ENCODE data around the gene ZNF74.

ZNF74 gene

GRCh38 chr22:20438678-20439492, 44.9 kb downstream of the ZNF74 start:
- no peak overlapping the region for H3K27ac ChIP-seq (ENCODE audit: low read length)
- H3K27me3 ChIP-seq (ENCODE audit: insufficient read depth, low read length, poor library complexity) = no peaks in the 10 kb centered on the region
- no peak overlapping the region for H2AFZ ChIP-seq (ENCODE audit: low read depth, low read length)
- peaks cover 14% of the 10 kb centered on the region for H3K36me3 ChIP-seq (ENCODE audit: insufficient read depth, low read length)
- H3K4me3 ChIP-seq (ENCODE audit: low read depth in 1 of 2, low read length in 2 of 2) = no peak overlapping the region
- H3K9ac ChIP-seq (ENCODE audit: low read depth, low read length) = no peak overlapping the region
- ATAC-seq (ENCODE audit: insufficient read depth, low read depth) (no peak), DNase-seq (no peak)
- no peaks in the 10 kb centered on the region for H3K79me2 ChIP-seq (ENCODE audit: insufficient read depth, low read length)
- H3K9me3 ChIP-seq (ENCODE audit: insufficient read depth, low read length, severe bottlenecking) = no peaks in the 10 kb centered on the region
- H3K4me1 ChIP-seq (ENCODE audit: insufficient read depth, low read length) = no peaks in the 10 kb centered on the region
- TF ChIP-seq EZH2 (IDR thresholded peaks at IDR 0.05; ENCODE audit: borderline replicate concordance, low read depth, low read length, severe bottlenecking) (no peak), CTCF (IDR thresholded peaks at IDR 0.05; ENCODE audit: borderline replicate concordance, extremely low read depth, low read length, poor library complexity, severe bottlenecking) (no peak)
- peaks cover 8% of the 10 kb centered on the region; the same call in 1 of the 2 replicates for H4K20me1 ChIP-seq (ENCODE audit: insufficient read depth, low read length)
- no peak overlapping the region for H3K4me2 ChIP-seq (ENCODE audit: insufficient read depth, low read length)

- Histone ChIP-seq H3K27ac (ENCODE audit: low read length) (no peak overlapping the region), H3K79me2 (ENCODE audit: insufficient read depth, low read length) (no peaks in the 10 kb centered on the region), H3K27me3 (ENCODE audit: insufficient read depth, low read length, poor library complexity) (no peaks in the 10 kb centered on the region), H3K9ac (ENCODE audit: low read depth, low read length) (no peak overlapping the region), H3K9me3 (ENCODE audit: insufficient read depth, low read length, severe bottlenecking) (no peaks in the 10 kb centered on the region), H3K36me3 (ENCODE audit: insufficient read depth, low read length) (peaks cover 18% of the 10 kb centered on the region), H3K4me2 (ENCODE audit: insufficient read depth, low read length) (no peak overlapping the region), H4K20me1 (ENCODE audit: insufficient read depth, low read length) (peaks cover 8% of the 10 kb centered on the region; the same call in 1 of the 2 replicates), H2AFZ (ENCODE audit: low read depth, low read length) (no peak overlapping the region), H3K4me1 (ENCODE audit: insufficient read depth, low read length) (no peaks in the 10 kb centered on the region), H3K4me3 (ENCODE audit: low read depth in 1 of 2, low read length in 2 of 2) (no peak overlapping the region)
- TF ChIP-seq EZH2 (IDR thresholded peaks at IDR 0.05; ENCODE audit: borderline replicate concordance, low read depth, low read length, severe bottlenecking) (no peak), CTCF (IDR thresholded peaks at IDR 0.05; ENCODE audit: borderline replicate concordance, extremely low read depth, low read length, poor library complexity, severe bottlenecking) (no peak)
- DNase-seq (no peak), ATAC-seq (ENCODE audit: insufficient read depth, low read depth) (no peak)
These were observed 45.6 kb downstream of the ZNF74 start for GRCh38 chr22:20439556-20439927.

DNA sequence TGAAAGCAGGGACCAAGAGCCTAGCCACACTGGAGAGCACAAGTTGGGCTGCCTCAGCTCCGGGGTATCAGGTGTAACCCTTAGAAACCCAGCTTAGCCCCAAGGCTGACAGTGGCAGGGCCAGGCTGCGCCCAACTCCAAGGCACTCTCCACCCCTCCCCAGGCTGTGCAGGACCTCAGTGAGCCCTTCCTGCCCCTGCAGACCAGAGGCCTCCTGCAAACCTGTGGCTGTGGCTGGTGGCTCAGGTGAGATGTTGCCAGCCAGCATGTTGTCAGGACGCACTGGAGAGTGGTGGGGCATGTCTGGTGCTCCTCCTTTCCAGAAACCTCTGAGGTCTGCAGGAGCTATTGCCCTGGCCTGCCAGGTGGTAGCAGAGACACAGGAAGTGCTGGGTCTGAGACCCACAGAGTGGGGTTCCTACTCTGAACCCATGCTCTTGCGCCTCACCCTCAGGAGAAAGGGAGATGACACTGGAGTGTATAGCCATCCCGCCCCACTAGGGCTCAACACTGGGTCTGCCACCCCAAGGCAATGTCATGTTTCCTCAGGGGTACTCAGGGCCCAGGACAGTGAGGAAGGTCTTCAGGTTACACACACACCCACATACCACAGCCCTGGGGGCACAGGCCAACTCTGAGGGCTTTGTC, 46.1 kb downstream of the ZNF74 start:
- DNase-seq (no peak), ATAC-seq (ENCODE audit: insufficient read depth, low read depth) (no peak)
- no peak for TF ChIP-seq EZH2 (IDR thresholded peaks at IDR 0.05; ENCODE audit: borderline replicate concordance, low read depth, low read length, severe bottlenecking)
- no peak for TF ChIP-seq CTCF (IDR thresholded peaks at IDR 0.05; ENCODE audit: borderline replicate concordance, extremely low read depth, low read length, poor library complexity, severe bottlenecking)
- Histone ChIP-seq H3K9me3 (ENCODE audit: insufficient read depth, low read length, severe bottlenecking) (no peaks in the 10 kb centered on the region), H3K79me2 (ENCODE audit: insufficient read depth, low read length) (no peaks in the 10 kb centered on the region), H3K4me2 (ENCODE audit: insufficient read depth, low read length) (no peak overlapping the region), H3K4me3 (ENCODE audit: low read depth in 1 of 2, low read length in 2 of 2) (no peak overlapping the region), H3K9ac (ENCODE audit: low read depth, low read length) (no peak overlapping the region), H3K27me3 (ENCODE audit: insufficient read depth, low read length, poor library complexity) (no peaks in the 10 kb centered on the region), H3K36me3 (ENCODE audit: insufficient read depth, low read length) (peaks cover 18% of the 10 kb centered on the region), H4K20me1 (ENCODE audit: insufficient read depth, low read length) (peaks cover 8% of the 10 kb centered on the region; the same call in 1 of the 2 replicates), H2AFZ (ENCODE audit: low read depth, low read length) (no peak overlapping the region), H3K27ac (ENCODE audit: low read length) (no peak overlapping the region), H3K4me1 (ENCODE audit: insufficient read depth, low read length) (no peaks in the 10 kb centered on the region)

Measured in DND-41 (cell line).